PC-3 (cell line): ENCODE measurements around the gene OR2T3. TPM values are rescaled to one million over a fixed set of nuclear protein-coding genes. Genes with fewer than 3 reads are reported as not detected.

Experiments used
- ATAC-seq: fragments of 200-7000 bp; cut with Tn5 transposase; 2 replicates; pipeline ENCODE4 v1.9.1; 2020; ENCODE audit warnings: mild to moderate bottlenecking, moderate library complexity
- BruUV-seq: library from RNA; stranded (reverse); fragments of 400-500 nt; replicated peaks from 2 replicates; lab custom pipeline; 2021; lab: Mats Ljungman, UMichigan
- CTCF ChIA-PET: fragments of 300-600 bp; sonication (Branson Sonifier 250); formaldehyde crosslinking; loops from one replicate; lab custom pipeline; 2022; ENCODE audit warnings: antibody characterized with exemption; lab: Charles Lee
- POLR2A ChIA-PET: fragments of 300-600 bp; sonication (Branson Sonifier 250); formaldehyde crosslinking; loops from one replicate; lab custom pipeline; 2022; ENCODE audit warnings: antibody characterized with exemption; ENCODE audit not compliant: unreplicated experiment; lab: Charles Lee
- DNase-seq: peaks from one replicate; pipeline ENCODE4 v3.0.0-alpha.2; 2015
- H2AFZ ChIP-seq: fragments of 300-600 bp; sonication (generic); 2 replicates; pipeline ENCODE4 v1.6.0; 2016; ENCODE audit warnings: antibody characterized with exemption, low read length
- H3F3A ChIP-seq: fragments of 300-600 bp; sonication (generic); one replicate; pipeline ENCODE4 v1.6.0; 2017; ENCODE audit warnings: antibody characterized with exemption, low read length, control low read depth, mild to moderate bottlenecking; ENCODE audit not compliant: unreplicated experiment
- H3K27ac ChIP-seq: fragments of 300-600 bp; sonication (generic); 2 replicates; pipeline ENCODE4 v1.5.1; 2016; ENCODE audit warnings: mild to moderate bottlenecking, low read length
- H3K27me3 ChIP-seq: fragments of 300-600 bp; sonication (generic); 2 replicates; pipeline ENCODE4 v1.6.1; 2016; ENCODE audit warnings: low read length, mixed read lengths
- H3K36me3 ChIP-seq: fragments of 300-600 bp; sonication (generic); 2 replicates; pipeline ENCODE4 v1.6.1; 2016; ENCODE audit warnings: low read depth, mixed run types, low read length, mixed read lengths
- H3K4me1 ChIP-seq: fragments of 300-600 bp; sonication (generic); 2 replicates; pipeline ENCODE4 v1.5.1; 2016; ENCODE audit warnings: low read length; ENCODE audit not compliant: insufficient read depth
- H3K4me2 ChIP-seq: fragments of 300-600 bp; sonication (generic); 2 replicates; pipeline ENCODE4 v1.6.0; 2016; ENCODE audit warnings: low read length
- H3K4me3 ChIP-seq: fragments of 300-600 bp; sonication (generic); 2 replicates; pipeline ENCODE4 v1.5.1; 2016; ENCODE audit warnings: mild to moderate bottlenecking, low read length, mixed read lengths
- H3K79me2 ChIP-seq: fragments of 300-600 bp; sonication (generic); 2 replicates; pipeline ENCODE4 v1.6.1; 2017; ENCODE audit warnings: low read length, mixed read lengths
- H3K9ac ChIP-seq: fragments of 300-600 bp; sonication (generic); 2 replicates; pipeline ENCODE4 v1.6.0; 2016; ENCODE audit warnings: mild to moderate bottlenecking, low read length
- H3K9me2 ChIP-seq: fragments of 300-600 bp; sonication (generic); replicated peaks from 2 replicates; pipeline ENCODE4 v1.6.1; 2016; ENCODE audit warnings: mixed run types, low read length, mixed read lengths
- H3K9me3 ChIP-seq: fragments of 300-600 bp; sonication (generic); 2 replicates; pipeline ENCODE4 v1.6.1; 2016; ENCODE audit warnings: low read length, mixed read lengths
- H4K20me1 ChIP-seq: fragments of 300-600 bp; sonication (generic); 2 replicates; pipeline ENCODE4 v1.6.1; 2016; ENCODE audit warnings: low read length, mixed read lengths
- CTCF ChIP-seq: fragments of 300-600 bp; sonication (generic); conservative IDR thresholded peaks from 2 replicates; pipeline ENCODE4 v1.5.1; 2017; ENCODE audit warnings: antibody characterized with exemption, low read depth, mild to moderate bottlenecking, low read length
- EZH2 ChIP-seq: fragments of 300-600 bp; sonication (generic); IDR thresholded peaks from one replicate; pipeline ENCODE4 v1.6.1; 2017; ENCODE audit warnings: antibody characterized with exemption, mild to moderate bottlenecking, low read length; ENCODE audit not compliant: unreplicated experiment
- EZH2phosphoT487 ChIP-seq: fragments of 300-600 bp; sonication (generic); IDR thresholded peaks from 2 replicates; pipeline ENCODE4 v1.6.1; 2018; ENCODE audit warnings: mild to moderate bottlenecking, antibody characterized with exemption, low read length, borderline replicate concordance
- intact Hi-C: fragments of 100-400 bp; cut with micrococcal nuclease; formaldehyde crosslinking; loops from 2 replicates; pipeline ENCODE4 v1.9.0; 2023
- total RNA-seq: library from RNA; depleted of rRNA; stranded (reverse); fragments of >200 nt; gene quantifications from 2 replicates; pipeline ENCODE4 v1.2.3, GENCODE V29; 2014; rRNA removed

Gene OR2T3
- total RNA-seq, 1 experiment from 2014 or later = not detected

GRCh38 chr1:248521856-248522255 is 48.7 kb downstream of the OR2T3 start:
- Histone ChIP-seq H2AFZ (no peak overlapping the region), H3F3A (no peaks in the 10 kb centered on the region), H4K20me1 (no peaks in the 10 kb centered on the region), H3K4me3 (no peak overlapping the region), H3K79me2 (no peaks in the 10 kb centered on the region), H3K4me1 (no peaks in the 10 kb centered on the region), H3K9me2 (no peaks in the 10 kb centered on the region), H3K27me3 (peaks cover 18% of the 10 kb centered on the region), H3K36me3 (no peaks in the 10 kb centered on the region), H3K4me2 (no peak overlapping the region), H3K9me3 (no peaks in the 10 kb centered on the region), H3K27ac (no peak overlapping the region), H3K9ac (no peak overlapping the region)
- ATAC-seq (no peak), DNase-seq (no peak)
- POLR2A ChIA-PET = no interaction called here
- TF ChIP-seq EZH2 (no peak), EZH2phosphoT487 (no peak), CTCF (no peak)
- intact Hi-C loops = no loop called here
- no TSS peak for BruUV-seq
- CTCF ChIA-PET = no interaction called here

Other genes with a start within 250 kb of the OR2T3 start
- gene OR2M4, start 241.9 kb upstream of the OR2T3 start, total RNA-seq = not detected in 2 replicates
- gene OR2T33, start 195.4 kb upstream of the OR2T3 start, total RNA-seq = 0.18 TPM in 1 of 2 replicates, not detected in the other
- gene OR2T12, start 169.9 kb upstream of the OR2T3 start, total RNA-seq = not detected in 2 replicates
- gene OR2M7, start 148.8 kb upstream of the OR2T3 start, total RNA-seq = not detected in 2 replicates
- gene OR14C36, start 124.6 kb upstream of the OR2T3 start, total RNA-seq = not detected in 2 replicates
- gene OR2T4, start 111.7 kb upstream of the OR2T3 start, total RNA-seq = not detected in 2 replicates
- not detected in 2 replicates for gene OR2T6, start 97.6 kb upstream of the OR2T3 start, total RNA-seq
- gene OR2T1, start 70.3 kb upstream of the OR2T3 start, total RNA-seq = not detected in 2 replicates
- not detected in 2 replicates for gene OR2T2, start 27.7 kb upstream of the OR2T3 start, total RNA-seq
- not detected in 2 replicates for gene OR2T5, start 15.2 kb downstream of the OR2T3 start, total RNA-seq
- gene OR2G6, start 34.7 kb downstream of the OR2T3 start, total RNA-seq = not detected in 2 replicates
- gene OR2T29, start 89.4 kb downstream of the OR2T3 start, total RNA-seq = not detected in 2 replicates
- not detected in 2 replicates for gene OR2T34, start 101.4 kb downstream of the OR2T3 start, total RNA-seq
- gene OR2T10, start 124.3 kb downstream of the OR2T3 start, total RNA-seq = not detected in 2 replicates
- gene OR2T11, start 161.7 kb downstream of the OR2T3 start, total RNA-seq = not detected in 2 replicates
- not detected in 2 replicates for gene OR2T35, start 171.9 kb downstream of the OR2T3 start, total RNA-seq
- not detected in 2 replicates for gene OR2T27, start 182.2 kb downstream of the OR2T3 start, total RNA-seq
- gene OR14I1, start 229.4 kb downstream of the OR2T3 start, total RNA-seq = not detected in 2 replicates